Measurements from ENCODE around the gene FSHR.

DNA sequence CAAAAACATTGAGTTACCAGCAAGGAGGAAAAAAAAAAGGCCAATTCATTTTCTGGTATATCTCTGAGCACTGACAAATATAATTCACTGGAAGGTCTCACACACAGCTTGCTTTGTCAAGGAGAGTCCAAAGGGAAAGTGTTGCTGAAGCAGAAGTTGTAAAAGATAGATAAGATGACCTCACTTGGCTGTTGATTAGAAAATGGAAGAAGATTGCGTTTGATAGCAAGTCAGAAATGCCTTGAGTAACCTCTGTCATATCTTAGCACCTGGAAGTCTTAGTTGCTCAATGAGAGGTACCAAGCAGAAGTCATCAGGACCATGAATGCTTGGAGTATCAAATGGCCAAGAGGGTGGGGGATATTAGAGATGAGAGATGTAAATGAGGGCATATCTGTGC lies 105.2 kb downstream of the FSHR start:
- TF ChIP-seq, protein P1, sequence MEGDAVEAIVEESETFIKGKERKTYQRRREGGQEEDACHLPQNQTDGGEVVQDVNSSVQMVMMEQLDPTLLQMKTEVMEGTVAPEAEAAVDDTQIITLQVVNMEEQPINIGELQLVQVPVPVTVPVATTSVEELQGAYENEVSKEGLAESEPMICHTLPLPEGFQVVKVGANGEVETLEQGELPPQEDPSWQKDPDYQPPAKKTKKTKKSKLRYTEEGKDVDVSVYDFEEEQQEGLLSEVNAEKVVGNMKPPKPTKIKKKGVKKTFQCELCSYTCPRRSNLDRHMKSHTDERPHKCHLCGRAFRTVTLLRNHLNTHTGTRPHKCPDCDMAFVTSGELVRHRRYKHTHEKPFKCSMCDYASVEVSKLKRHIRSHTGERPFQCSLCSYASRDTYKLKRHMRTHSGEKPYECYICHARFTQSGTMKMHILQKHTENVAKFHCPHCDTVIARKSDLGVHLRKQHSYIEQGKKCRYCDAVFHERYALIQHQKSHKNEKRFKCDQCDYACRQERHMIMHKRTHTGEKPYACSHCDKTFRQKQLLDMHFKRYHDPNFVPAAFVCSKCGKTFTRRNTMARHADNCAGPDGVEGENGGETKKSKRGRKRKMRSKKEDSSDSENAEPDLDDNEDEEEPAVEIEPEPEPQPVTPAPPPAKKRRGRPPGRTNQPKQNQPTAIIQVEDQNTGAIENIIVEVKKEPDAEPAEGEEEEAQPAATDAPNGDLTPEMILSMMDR (IDR thresholded peaks at IDR 0.05), result no peak
- TF ChIP-seq POLR2A (IDR thresholded peaks at IDR 0.05), result no peak
